ENCODE data around the gene PI4KB.

- TF ChIP-seq CTCF (IDR thresholded peaks at IDR 0.05) = no peak
- no peak for TF ChIP-seq POLR2A (IDR thresholded peaks at IDR 0.05)
These were observed 46.0 kb upstream of the PI4KB start for GRCh38 chr1:151373196-151373595.

Measured in transverse colon (tissue), 3 donors.